T-helper 2 cell treated with Interferon-gamma antibody and Interleukin-4, amounts not matched to agents 100 ng/mL and 5 ng/mL, for 36 hours (primary cell): ENCODE data around the gene RNF31. TPM values are rescaled to one million over a fixed set of nuclear protein-coding genes. Genes with fewer than 3 reads are reported as not detected.

Experiments used
- intact Hi-C: fragments of 100-400 bp; cut with micrococcal nuclease; formaldehyde crosslinking; loops from one replicate; pipeline ENCODE4 v1.15.1; 2023
- total RNA-seq: library from RNA; stranded (reverse); gene quantifications from 2 replicates; pipeline ENCODE4 v1.2.3, GENCODE V29; 2022

Gene RNF31
- total RNA-seq, 1 donor from 2014 or later, result 128 TPM

- intact Hi-C loops, result loop anchor here (1.0 kb wide), 3 partner anchors 10 to 24 kb away; partner anchors contain the start of genes DCAF11, IRF9, NRL and RNF31
These were observed 10.4 kb upstream of the RNF31 start for GRCh38 chr14:24136684-24137528.

- intact Hi-C loops, result no loop called here
These were observed 9.5 kb upstream of the RNF31 start for GRCh38 chr14:24137529-24138395.

DNA sequence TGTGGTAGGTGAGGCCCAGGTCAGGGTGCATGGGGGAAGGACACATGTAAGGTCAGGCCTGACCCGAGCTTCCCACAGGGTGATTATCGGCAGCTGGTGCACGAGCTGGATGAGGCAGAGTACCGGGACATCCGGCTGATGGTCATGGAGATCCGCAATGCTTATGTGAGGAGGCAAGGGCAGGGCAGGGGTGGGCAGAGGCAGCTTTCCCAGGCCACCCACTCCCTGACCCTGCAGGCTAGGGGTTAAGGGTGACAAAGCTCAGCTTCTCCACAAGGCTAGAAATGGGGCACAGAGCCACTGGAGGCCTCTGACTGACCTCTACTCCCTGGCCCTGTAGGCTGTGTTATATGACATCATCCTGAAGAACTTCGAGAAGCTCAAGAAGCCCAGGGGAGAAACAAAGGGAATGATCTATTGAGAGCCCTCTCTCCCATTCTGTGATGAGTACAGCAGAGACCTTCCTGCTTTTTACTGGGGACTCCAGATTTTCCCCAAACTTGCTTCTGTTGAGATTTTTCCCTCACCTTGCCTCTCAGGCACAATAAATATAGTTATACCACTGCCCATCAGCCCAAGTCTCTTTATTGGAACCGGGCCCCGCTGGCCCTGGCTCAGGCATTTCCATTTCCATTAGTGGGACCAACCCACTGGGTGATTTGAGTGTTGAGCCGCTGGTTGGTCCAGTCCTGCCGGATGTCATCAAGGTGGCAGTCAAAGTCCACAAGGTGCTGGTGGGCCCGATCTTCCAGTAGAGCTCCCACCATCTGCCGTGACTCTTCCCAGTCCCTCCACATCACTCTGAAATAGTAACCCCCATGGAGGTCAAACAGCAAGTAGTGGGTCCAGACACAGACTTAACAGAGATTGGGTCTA lies 8.7 kb upstream of the RNF31 start:
- intact Hi-C loops, result no loop called here

DNA sequence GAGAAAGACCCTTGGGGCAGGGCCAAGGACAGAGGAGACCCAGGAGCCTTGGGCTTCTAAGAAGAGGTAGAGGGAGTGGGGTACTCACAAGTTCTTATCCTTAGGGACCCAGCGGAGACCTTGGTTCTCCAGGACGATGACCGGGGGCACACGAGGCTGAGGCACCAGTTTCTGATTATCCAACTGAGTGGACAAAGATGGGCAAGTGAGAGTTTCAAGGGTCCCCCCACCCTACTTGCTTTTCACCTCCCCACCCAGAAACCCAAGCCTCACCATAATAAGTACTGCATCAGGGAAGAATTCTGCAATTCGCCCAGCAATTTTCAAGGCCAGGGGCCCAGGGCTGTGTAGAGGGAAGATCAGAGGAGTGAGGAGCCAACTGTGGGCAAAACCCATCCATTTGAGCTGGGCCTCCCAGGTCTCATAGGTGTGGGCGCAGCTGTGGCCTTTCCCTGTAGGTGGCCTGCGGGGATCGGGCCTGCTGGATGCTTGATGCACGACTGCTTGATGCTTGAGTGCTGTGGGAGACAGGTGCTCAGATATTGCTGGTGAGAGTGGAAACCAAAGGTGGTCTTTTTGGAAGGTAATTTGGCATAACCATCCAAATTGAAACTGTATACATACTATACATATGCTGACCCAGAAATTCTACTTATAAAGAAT lies 7.9 kb upstream of the RNF31 start:
- intact Hi-C loops, result no loop called here

GRCh38 chr14:24141097-24141880 lies 6.0 kb upstream of the RNF31 start, which contains the start of gene EMC9:
EMC9 (minus strand) TSS chr14:24141591; CDS start chr14:24141304, 287 bp downstream.
- intact Hi-C loops, result loop anchor here (1.0 kb wide), 3 partner anchors 20 to 91 kb away; partner anchors contain the start of genes DCAF11, GMPR2, IRF9 and NEDD8

- intact Hi-C loops, result no loop called here
These were observed 3.8 kb upstream of the RNF31 start for GRCh38 chr14:24143511-24143910.

DNA sequence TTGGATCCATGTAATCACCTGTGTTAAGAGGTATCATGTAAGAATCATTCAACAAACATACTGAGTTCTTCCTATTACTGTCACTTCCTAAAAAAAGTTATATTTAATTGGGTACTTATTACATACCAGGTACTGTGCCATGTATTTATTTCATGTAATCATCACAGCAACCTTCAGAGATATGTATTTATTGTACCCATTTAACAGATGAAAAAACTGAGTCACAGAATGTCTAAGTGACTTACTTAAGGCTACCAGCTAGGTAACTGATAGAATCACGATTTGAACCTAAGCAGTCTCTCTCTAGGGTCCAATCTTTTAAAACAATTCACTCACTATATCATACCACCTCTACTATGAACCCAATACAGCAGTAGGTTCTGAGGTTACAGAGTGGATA lies 2.8 kb upstream of the RNF31 start:
- intact Hi-C loops, result no loop called here

- intact Hi-C loops, result loop anchor here (5.0 kb wide), 2 partner anchors 152 to 678 kb away; partner anchors contain the start of genes DHRS1, NGDN and NOP9
These were observed 2.1 kb upstream of the RNF31 start for GRCh38 chr14:24145219-24145618.

DNA sequence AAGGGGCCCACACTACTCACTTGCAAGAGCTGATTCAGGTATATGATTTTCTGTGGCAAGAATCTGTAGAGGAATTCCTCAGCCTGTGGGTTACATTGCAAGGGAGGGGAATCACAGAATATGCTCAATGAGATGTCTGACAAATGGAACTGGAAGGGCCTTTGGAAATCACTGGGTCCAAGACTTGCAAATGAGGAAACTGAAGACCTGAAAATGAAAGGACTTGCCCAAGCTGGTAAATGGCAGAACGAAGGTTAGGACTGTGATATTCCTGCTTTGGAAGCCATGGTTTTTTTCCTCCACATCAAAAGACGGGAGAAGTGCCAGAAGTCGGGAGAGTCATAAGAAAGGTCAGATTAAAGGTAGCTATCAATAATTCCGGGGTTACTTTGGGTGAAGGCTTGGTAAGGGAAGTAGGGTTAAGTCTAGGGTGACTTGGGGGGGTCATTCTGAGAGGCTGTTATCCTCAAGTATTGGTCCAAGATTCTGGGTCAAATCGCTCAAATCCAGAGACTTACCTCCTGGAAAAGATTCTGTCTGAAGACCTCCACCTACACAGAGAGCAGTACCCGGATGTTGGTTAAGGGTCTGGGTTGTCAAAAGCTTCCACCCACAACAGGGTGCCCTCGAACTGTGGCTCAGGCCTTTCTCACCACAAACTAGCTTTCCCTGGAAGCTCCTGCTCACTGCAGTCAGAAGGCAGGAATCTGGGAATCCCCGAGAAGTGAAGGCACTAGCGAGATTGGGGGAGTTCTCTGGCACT lies 1.4 kb upstream of the RNF31 start:
- intact Hi-C loops, result loop anchor here (1.0 to 5.0 kb wide), 3 partner anchors 65 to 679 kb away; partner anchors contain the start of genes DHRS1, NGDN and NOP9

DNA sequence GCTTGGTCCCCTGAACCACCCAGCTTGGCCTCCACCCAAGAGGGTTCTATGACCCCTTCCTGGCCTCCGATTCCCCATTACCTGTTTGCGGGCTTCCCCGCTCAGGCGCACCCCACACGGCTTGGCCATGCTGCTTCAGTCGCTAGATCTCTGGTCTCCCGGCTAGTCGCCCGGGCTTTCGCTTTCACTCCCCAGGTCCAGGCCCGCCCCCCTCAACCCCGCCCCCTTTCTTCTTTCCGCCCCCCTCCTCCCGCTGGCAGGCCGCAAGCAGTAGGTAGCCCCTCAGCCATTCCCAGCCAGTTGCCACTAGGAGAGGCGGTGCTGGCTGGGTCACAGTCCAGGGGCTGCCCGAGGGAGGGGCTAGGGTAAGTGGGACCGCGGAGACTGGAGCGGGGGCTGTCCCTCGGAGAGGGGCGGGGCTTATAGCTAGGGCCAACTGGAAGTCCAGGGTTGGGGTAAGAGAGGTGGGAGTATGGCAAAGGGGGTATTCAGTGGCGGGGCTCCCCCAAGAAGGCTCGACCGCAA lies 783 bp upstream of the RNF31 start, which contains the start of gene PSME2:
TSS of gene PSME2 (minus strand) at position 158 of the 525 bp plus-strand sequence. CDS start at position 129, 29 bp downstream.
- intact Hi-C loops, result loop anchor here (1.0 to 5.0 kb wide), 3 partner anchors 65 to 679 kb away; partner anchors contain the start of genes DHRS1, NGDN and NOP9

GRCh38 chr14:24147761-24148428 lies 597 bp downstream of the RNF31 start:
- intact Hi-C loops, result loop anchor here (1.0 to 5.0 kb wide), 8 partner anchors 12 to 681 kb away; partner anchors contain the start of genes CHMP4A, DCAF11, DHRS1 and IPO4

- intact Hi-C loops, result loop anchor here (5.0 kb wide), 2 partner anchors 148 to 682 kb away; partner anchors contain the start of genes DHRS1, NGDN and NOP9
These were observed 2.1 kb downstream of the RNF31 start for GRCh38 chr14:24149302-24149969.

GRCh38 chr14:24150061-24150460 lies 2.8 kb downstream of the RNF31 start:
- intact Hi-C loops, result no loop called here

GRCh38 chr14:24150567-24150966 lies 3.3 kb downstream of the RNF31 start:
- intact Hi-C loops, result no loop called here

DNA sequence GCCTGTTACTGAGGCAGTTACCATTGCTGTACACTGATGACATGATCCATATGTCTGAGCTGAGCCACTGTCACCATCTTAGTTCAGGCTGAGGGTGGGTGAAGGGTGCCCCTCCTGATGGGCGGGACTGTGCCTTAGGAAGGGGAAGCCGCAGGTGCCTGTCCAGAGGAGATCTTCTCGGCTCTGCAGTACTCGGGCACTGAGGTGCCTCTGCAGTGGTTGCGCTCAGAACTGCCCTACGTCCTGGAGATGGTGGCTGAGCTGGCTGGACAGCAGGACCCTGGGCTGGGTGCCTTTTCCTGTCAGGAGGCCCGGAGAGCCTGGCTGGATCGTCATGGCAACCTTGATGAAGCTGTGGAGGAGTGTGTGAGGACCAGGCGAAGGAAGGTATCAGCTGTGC lies 3.7 kb downstream of the RNF31 start:
- intact Hi-C loops, result no loop called here

DNA sequence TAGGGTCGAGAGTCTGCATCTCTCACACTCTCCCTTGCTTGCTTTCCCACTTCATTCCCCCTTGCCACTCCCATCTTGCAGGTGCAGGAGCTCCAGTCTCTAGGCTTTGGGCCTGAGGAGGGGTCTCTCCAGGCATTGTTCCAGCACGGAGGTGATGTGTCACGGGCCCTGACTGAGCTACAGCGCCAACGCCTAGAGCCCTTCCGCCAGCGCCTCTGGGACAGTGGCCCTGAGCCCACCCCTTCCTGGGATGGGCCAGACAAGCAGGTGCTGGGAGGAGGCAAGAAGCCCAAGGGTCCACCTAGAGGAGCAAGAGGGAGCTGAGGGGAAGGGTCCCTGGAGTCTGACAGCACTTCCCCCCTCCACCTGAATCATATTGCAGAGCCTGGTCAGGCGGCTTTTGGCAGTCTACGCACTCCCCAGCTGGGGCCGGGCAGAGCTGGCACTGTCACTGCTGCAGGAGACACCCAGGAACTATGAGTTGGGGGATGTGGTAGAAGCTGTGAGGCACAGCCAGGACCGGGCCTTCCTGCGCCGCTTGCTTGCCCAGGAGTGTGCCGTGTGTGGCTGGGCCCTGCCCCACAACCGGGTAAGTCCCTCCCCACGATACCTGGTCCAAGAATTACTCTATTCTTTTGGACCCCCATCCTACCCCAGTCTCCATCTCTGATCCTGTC lies 4.2 kb downstream of the RNF31 start:
- intact Hi-C loops, result no loop called here
